HG02588 (cell line): ENCODE results near the gene ADGRL2.

ENCODE experiments used
- ATAC-seq: cut with Tn5 transposase; IDR thresholded peaks from one replicate; pipeline ENCODE4 v1.9.1; 2021; ENCODE audit warnings: mild to moderate bottlenecking, moderate library complexity; ENCODE audit not compliant: unreplicated experiment

The ADGRL2 gene

DNA sequence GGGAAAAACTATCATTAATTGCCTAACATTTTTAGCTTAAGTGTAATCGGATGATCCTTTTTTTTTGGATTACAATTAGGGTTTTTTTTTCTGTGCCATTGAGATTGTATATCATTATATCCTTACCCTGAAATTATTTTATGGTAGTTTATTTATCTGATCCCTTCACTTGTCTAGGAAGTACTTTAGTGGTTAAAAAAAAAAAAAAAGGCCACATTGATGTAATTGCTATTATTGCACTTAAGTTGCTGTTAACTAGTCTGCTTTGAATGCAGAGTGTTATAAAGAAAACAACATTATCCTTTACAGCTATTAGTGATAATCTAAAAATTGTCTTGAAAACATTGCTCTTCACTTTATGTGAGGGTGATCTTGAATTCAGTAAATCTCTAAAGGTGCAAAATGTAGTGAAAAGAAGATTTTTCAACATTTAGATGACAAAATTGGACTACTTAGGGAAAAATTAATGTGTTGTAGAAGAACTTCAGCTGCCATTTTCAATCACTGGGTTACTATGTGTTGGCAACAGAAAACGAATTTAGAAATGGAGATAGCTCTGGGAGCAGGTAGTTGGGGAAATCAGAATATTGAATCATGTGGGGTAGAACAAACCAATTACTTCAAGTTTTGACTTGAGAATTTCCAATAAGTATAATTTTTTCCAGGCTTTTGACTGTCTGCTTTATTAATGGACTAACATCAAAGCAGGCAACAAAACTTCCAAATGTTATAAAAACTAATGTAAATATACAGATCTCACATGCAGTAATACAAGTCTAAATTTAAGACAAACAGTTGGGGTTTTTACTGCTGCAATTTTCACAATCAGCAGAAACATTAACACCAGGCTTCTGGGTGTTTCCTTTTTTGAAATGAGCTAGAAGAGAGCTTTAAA is 5.0 kb downstream of the ADGRL2 start:
- no peak for ATAC-seq

DNA sequence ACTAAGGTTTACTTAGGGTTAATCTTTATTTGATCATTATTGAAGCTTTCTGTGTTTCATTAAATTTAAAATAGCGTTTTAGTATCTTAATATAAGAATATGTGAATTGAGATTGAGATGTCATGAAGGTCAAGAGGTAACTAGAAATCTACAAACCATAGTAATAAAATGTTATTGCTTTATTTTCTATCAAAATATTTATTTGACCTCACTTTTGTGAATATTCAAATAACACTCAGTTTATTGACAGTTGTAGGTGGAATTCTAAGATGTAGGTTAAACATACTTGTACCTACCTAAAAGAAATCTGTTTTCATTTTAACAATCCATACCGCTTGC is 5.7 kb downstream of the ADGRL2 start:
- no peak for ATAC-seq

DNA sequence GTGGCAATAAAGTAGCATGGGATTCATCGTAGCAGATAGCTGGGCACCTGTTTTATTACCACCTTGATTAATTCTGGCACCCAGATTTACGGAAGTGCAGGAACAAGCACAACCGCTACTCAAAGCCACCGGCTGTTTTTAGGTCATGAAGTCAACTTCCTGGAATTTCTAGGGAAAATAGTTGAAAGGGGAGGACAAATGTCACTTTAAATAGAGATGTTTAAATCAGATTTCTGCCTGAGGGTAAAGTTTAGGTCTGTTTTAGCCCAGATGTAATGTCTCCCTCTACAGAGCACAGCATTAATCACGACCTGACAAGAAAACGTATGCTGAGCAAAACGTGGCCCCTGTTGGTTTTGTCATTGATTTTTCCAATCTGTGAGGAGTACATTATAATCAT is 8.0 kb downstream of the ADGRL2 start:
- no peak for ATAC-seq

DNA sequence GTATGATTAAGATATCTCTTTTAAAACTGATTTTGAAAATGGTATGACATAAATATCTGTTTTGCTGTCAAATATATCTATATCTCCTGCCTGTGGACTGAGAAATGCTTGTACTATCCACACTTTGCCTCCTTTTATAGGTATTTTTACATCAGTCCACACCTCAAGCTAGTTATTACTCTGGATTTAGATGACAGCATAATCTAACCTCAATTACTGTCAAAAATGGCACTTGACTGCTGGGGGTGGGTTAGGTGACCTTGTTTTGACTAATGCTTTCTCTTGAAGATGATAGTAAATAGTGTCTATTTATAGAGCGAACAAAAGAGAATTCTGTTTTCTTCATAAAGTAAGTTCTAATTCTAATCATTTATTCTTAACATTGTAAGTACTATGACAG is 9.1 kb downstream of the ADGRL2 start:
- ATAC-seq = no peak

DNA sequence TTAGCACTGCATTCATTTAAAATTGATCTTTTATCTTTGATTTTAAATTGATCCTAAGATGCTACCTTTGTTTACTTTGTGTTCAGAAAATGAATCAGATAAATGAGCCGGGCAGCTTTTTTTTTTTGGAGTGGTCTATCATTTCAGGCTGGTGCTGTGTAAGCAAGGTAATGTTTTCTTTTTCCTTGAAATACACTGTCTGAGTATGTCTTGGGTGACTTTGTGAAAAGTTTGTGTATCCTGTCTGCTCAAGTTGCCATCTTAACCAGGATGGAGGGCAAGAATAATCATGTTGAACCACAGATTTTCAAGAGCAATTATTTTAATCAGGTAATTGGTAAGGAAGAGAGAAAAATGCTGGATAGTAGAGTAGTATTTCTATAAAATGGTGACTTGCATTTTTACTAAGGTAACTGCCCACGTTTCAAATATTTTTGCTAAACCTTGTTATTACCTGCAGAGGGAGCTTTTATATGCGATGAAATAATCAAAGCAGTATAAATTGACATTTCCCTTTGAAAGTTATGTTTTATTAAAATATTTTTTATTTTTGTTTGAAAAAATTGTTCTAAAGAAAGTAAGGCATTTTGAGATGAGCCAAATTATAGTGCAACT is 11.1 kb downstream of the ADGRL2 start:
- ATAC-seq = no peak

DNA sequence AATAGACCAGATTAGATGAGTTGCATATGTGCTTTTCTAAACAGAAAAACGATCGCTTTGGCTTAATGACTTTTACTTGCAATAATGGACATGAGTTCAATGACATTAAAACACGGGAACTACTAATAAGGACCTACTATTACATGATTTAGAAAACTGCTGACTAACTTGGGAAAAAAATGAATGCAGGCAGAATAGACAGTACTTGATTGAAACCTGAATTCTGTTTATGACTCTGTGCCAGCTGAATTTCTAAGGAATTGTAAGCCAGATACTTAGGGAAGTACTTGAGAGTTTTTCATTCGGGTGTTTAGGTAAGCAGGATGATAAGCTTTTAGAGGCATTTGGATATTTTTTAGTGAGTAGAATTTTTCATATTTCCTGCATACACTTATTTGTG is 12.0 kb downstream of the ADGRL2 start:
- ATAC-seq = no peak

DNA sequence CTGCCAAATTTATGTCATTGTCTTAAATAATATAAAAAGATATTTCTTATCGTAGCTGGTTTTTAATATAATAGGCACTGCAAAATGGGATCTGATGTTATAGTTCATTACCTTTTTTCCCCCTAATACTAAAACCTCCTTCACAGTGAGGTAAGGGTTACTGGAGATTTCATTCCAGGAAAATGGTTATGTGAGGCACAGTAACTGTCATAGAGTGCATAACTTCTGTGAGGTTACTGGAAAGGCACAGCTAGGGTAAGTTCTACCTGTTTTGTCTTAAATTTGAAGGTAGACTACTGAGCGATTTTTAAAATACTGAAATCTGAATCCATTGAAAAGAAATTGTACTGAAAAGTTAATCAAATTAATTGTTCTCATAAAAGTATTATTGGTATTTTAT is 13.0 kb downstream of the ADGRL2 start:
- ATAC-seq = no peak

DNA sequence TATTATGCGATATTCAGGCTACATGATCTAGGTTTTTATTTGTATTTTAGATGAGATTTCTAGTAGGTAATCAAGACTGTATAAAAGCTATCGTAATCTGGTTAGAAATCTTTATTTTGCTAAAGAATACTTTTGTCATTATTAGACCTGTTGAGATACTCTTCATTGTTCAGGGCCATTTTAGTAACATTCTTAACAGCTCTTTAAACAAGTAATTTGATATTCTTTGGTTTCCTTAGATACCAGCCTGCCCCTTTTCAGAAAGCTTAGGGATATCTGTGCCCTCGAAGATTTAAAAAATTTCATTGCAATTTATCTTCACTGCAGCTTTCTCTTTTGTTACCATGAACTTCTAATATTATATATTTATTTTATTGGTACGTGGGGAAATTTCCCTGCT is 18.9 kb downstream of the ADGRL2 start:
- no peak for ATAC-seq

DNA sequence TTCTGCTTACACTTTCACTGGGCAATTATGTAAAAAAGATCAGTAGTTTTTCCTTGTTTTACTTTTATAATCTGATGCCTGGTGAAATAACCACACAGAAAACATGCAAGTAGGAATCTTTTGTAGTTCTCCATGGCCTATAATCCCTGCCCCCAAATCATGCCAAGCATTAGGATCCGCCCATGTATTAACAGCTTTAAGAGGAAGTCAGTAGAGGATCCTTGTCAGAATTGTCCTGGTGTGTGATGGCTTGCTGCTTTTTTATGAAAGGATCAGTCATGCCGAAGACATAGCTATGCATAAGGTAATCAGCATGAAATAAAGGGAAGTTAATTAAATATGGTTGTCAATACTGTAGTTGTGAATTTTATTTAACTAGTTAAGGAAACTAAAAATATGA is 20.0 kb downstream of the ADGRL2 start:
- ATAC-seq = no peak

DNA sequence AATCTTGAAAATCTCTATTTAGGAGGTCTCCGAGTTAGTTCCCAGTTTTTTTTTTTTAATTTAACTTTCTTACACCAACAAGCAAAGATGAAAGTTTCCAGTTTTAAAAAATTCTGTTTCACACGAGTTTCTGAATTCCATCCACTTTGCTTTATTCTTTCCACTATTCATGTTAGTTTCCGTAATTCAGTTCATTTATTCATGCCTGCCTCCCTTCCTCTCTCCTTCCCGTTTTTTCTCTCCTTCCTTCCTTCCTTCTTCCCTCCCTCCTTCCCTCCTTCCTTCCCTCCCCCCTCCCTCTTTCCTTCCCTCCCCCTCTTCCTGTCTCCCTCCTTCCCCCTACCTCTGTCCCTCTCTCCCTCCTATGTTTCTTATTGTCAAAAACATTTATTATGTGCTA is 22.3 kb downstream of the ADGRL2 start:
- no peak for ATAC-seq

DNA sequence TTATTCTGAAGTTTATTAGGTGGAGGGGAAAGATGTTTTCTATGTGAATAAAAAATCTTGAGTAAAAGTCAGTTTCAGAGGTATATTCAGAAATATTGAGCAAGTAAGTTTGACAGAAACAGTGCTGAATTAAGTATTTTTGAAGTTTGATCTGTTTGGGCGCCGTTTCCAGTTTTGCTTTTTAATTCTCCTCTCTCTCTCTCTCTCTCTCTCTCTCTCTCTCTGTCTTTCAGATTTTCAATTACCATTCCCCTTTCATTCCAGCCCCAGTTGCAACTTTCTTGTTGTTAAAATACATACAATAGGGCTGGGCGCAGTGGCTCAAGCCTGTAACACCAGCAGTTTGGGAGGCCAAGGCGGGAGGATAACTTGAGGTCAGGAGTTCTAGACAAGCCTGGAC is 24.0 kb downstream of the ADGRL2 start:
- no peak for ATAC-seq

DNA sequence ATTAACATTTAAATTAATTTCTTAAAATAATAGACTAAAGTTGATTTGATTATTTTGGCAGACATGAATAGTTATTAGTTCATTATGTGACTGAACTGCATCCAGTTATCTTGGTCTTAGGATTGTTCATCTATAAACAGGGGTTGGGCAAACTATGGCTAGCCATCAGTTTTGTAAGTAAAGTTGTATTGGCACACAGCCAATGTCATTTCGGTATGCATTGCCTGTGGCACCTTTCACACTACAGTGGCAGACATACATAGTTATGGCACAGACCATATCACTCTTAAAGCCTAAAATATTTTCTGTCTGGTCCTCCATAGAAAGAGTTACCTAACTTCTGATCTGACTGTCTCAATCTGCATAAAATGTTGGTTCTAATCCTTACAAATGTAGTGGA is 27.2 kb downstream of the ADGRL2 start:
- no peak for ATAC-seq

DNA sequence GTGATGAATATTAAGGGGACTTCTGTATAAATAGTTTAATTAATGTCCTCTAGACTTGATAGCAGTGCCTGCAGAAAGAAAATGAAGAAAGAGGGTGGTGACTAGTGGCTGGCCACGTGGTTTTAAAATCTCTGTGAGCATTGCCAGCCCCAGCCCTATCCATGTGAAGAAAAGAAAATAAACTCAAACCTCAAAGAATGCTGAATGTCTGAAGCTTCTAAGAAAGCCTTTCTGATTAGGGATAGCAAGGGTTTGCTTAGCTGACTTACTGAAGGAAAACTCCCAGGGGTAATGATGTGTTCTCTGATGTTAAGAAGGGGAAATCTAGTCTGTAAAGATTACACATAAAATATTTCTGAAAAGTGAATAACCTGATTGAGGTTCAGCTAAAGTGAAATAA is 31.8 kb downstream of the ADGRL2 start:
- ATAC-seq = no peak

DNA sequence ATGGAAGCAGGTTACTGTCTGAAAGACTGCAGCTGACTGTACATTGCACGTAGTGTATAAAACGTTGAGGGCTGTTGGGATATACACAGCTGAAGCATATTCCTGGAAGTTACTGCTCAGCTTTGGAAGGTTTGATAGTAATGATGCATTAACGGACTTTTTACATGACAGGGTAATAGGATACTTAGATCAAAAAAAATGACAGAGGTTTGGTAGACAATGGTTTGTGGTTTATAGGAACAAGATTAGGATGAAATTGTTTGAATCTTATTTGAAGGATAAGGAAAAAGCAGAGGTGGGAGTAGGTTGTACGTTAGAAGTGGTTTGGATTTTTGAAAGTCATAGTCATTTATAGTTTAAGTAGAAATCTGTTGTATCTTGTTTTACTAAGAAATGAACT is 33.0 kb downstream of the ADGRL2 start:
- ATAC-seq = no peak

DNA sequence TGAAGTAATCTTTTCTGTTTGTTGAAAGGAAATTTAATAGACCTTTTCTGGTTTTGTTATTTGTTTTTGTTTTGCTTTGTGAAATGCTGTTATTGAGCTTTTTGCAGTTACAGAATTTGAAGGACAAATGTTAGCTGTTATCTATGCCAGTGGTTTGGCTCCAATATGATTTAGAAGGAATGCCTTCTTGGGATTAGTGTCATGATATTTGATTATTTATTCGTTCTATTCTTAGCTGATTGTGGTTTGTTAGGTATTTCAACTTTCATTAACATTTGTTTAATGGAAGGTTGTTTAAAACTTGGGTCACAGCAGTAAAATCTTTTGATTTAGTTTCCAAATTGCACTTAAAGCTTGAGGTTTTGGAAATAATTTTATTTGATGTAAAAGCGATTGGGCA is 33.5 kb downstream of the ADGRL2 start:
- no peak for ATAC-seq

DNA sequence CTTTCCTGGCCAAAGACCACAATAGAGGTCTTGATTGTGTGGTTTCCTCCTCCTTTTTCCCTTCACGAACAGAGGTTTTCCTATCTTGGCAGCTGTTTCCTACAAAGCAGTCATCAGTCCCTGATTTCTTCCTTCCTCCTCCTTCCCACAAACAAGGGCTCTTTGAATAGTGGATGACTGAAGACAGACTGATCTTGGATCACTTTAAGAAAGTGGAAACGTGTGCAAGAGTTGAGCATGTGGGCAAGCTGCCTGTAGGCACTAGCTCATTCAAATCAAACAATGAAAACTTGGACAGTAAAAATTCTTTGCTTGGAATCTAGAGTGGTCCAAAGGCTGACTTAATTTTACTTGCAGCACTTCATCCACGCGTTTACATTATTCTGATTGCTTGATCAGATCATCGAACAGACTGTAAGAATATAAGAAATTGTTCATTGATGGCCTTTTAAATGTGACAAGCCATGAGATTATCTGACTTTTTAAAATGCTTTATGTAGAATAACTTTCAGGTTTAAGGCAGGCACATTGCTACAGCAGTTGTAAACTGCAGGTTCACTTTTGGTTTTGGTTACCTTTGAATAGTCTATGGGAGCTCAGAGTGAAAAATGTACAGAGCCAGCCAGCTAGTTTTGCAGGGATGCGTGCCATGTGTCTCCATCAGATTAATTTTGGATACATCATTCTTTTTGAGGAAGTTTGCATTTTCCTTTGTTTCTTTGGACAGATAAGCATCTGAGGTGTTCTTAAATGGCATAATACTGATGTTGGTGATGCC is 34.4 kb downstream of the ADGRL2 start:
- ATAC-seq = no peak

DNA sequence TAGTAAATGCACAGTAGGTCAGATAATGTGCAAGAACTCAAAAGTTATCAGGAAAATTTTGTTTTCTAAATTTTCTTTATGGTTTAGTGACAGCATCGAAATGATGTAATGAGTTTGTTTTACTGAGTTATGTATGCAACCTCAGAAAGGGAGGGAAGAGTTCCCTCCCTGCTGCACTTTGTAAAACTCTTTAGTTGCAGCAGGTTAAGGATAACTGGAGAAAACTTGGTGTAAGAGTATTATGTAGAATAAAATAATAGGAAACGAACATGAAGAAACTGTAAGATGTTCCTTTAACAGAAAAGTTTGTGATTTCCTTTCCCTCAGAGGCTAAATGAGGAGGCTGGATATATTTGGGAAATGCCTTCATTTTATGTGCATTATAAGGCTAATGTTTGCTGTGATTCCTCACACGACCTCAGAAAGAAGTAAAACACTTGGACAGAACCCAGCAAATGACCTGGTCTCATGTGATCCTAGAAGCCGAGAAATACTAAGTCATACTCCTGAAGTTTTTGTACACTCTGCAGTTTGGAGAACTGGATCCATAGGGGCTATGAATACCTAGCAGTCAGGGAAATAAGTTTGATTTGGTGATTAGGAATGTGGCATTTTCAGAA is 35.4 kb downstream of the ADGRL2 start:
- no peak for ATAC-seq

DNA sequence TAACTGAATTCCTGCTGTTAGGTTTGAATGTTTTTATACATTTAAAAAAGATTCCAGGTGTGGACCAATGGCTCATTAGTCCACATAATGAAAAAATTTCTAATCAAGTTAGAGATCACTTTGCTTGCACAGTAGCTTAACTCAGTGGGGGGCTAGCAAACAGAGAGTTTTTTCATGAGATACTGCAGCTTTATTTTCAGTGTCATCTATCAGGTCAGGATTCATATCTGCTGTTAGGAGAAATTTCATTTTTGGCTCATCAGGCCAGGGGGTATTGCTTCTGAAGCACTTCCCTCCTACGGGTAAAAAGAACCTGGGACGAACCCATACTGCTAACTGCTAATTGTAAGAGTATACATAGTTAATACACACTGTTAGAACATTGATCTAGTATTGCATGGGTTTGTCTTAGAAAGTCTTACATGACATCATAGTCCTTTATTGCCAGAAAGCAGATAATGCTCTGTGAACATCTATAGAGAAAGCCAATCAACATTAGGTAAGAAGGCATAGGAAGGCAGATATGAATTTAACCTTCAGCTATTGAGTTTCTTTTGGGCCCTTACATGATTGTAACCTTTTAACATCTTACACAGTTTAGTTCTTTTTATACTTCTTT is 38.0 kb downstream of the ADGRL2 start:
- ATAC-seq = no peak

DNA sequence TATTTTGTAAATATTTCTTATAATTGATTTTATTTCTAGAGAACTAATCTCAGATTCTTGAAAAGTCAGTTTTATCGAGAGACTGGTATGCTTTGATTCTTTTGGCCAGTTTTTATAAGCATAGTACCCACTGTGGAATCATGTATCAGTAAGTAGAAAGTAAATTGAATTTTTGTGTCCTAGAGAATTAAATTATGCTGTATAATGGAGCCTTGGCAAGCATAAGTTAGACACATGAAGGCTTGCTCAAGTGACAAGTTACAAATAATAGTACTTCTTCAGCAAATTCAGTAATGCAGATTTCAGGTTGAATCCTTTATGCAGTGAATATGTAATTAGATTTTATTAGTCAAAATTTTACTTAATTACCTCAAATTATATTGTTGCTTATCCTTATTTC is 40.1 kb downstream of the ADGRL2 start:
- ATAC-seq = no peak

DNA sequence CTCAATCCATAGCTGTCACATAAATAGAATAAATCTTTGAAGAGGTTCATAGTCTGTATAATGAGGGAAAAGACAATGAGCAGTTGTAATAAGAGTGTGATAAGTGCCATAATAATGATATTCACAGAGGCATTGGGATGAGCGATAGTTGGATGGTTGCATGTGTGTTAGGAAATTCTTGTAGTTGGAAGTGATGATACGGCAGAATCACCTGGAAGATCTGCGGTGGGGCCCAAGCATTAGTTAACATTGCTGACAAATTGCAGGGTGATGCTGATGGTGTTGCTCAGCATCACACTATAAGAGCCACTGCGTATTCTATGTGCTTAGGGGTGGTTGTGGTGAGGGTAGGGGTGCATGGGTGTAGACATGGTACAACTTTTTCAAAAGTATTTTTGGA is 41.1 kb downstream of the ADGRL2 start:
- ATAC-seq = no peak

DNA sequence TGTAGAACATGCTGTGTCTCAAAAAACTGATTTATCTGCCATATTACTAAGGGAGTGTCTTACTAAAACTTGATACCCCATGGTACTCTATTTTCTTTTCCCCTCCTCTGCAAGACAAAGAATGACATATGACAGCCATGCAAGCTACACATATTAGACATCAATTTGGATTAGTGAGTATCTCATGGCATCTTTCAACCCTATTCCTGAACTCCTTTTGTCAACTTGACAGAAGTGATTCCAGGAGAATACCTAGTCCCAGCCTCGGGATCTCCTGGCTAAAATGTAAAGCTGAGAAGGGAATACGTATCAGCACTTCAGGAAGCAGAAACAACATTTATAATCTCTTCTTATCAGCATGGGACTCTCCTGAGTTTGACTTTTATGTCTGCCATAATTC is 43.7 kb downstream of the ADGRL2 start:
- no peak for ATAC-seq
